Fibroblast of mammary gland (primary cell): ENCODE results near the gene SLC22A23.

Experiments
- DNase-seq: peaks from one replicate; pipeline ENCODE4 v3.0.0-alpha.2; 2010; ENCODE audit warnings: low read depth
- H3K4me3 ChIP-seq: 2 replicates; pipeline ENCODE4 v1.5.1; 2011; ENCODE audit warnings: low read depth, mild to moderate bottlenecking, low read length, moderate library complexity; ENCODE audit not compliant: control insufficient read depth
- CTCF ChIP-seq: conservative IDR thresholded peaks from 2 replicates; pipeline ENCODE4 v1.5.1; 2011; ENCODE audit warnings: low read depth, low read length, inconsistent platforms; ENCODE audit not compliant: control insufficient read depth, insufficient read depth

Gene SLC22A23

DNA sequence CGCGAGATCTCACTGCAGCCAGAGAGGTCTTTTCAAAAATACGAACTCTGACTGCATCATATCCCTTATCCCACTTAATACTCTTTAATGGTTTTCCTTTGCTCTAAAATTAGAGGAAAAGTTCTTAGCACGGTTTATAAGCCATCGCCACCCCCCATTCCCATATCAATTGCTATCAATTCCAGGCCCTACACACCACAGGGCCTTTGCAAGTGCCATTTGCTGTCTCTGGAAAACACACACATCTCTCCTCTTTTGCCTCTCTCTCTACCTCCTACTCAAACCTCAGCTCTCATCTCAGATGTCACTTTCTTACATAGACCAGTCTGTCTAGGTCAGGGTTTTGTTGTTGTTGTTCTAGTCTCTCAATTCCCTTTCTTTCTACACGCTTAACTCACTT is 9.8 kb downstream of the SLC22A23 start:
- TF ChIP-seq CTCF = no peak

DNA sequence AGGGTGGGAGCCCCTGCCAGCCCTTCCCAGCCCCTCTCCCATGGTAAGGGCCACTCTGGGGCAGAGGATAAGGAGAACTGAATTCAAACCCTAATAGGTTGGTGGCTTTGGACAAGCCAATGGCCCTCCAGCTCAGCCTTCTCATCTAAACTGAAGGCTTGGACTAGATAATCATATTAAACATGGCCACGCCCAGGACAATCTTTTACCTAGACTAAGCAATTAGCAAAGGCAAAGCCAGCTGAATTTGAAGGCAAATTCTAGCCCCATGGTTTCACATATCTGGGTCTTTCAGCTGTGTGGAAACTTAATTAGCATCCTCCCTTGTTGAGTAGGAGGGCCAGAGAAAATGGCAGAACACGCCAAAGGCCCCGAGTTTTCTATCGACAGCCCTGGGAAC is 10.7 kb downstream of the SLC22A23 start:
- no peak for DNase-seq
- H3K4me3 ChIP-seq = no peak overlapping the region
- no peak for TF ChIP-seq CTCF

More for the DNA sequence above, 9.8 kb downstream of the SLC22A23 start:
- H3K4me3 ChIP-seq = no peak overlapping the region
- DNase-seq = no peak

DNA sequence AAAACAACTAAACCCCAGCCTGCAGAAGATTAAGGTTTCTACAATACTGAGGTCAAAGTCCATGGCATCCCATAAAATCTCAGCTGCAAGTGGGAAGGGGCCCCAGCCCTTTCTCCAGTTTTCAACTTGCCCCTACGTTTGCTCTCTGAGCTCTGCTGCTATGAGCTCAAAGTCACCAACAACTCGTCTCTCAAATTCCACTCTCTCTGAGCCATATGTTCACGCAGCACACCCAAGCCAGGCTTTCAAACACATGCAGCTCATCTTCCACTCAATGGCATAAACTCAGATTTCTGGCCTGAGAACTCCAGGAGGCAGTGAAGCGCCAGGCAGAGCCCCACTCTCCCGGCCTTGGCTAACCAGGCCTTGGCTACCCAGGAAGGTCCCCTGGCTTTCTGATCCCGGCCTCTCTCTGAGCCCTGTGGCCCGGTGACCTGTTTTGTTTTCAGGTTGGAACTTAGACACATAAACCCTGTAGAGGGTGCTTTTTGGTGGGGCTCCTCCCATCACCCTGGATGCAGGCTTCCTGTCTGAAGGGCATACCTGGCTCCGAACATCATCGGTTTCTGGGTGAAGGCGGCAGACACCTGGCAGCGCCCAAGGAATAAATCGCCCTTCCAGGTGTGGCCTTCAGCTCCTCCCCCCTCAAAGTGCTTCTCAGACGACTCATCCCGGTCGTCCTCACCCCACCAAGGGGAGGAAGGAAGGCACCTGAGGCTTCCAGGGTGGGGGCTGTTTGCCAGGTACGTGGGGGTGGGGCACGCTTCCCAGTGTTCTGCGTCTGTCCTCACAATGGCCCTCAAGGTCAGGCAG is 12.4 kb downstream of the SLC22A23 start:
- H3K4me3 ChIP-seq = no peak overlapping the region
- TF ChIP-seq CTCF = no peak
- DNase-seq = no peak

DNA sequence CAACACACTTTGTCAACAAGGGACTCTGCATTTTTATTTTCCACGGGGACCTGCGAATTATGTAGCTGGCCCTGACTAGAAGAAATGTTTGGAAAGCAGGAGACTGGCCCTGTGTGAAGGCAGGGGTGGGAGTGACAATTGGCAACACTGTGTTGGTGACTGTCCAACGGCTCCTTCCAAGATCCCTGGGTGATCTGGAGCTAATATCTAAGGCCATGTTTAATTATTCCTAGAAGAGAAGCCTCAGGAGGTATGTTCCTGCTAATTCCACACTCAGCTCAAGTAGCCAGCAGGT is 13.7 kb downstream of the SLC22A23 start:
- TF ChIP-seq CTCF = no peak
- H3K4me3 ChIP-seq = no peak overlapping the region
- DNase-seq = no peak

- TF ChIP-seq CTCF = no peak
- DNase-seq = peak; percentile 48
- H3K4me3 ChIP-seq = no peak overlapping the region
Observed at GRCh38 chr6:3442431-3443220, 14.2 kb downstream of the SLC22A23 start.

- no peak overlapping the region for H3K4me3 ChIP-seq
- no peak for DNase-seq
- no peak for TF ChIP-seq CTCF
Observed at GRCh38 chr6:3440911-3441310, 15.9 kb downstream of the SLC22A23 start.
